ENCODE results near the gene KIDINS220. TPM values are rescaled to one million over a fixed set of nuclear protein-coding genes. Genes with fewer than 3 reads are reported as not detected.

Gene KIDINS220
- total and polyA plus RNA-seq, 9 of the 15 experiments (the other 6 are each of a cell fraction or from before 2014, with no cell fraction given), result 15.2 to 48.0 (median 34.4) TPM

DNA sequence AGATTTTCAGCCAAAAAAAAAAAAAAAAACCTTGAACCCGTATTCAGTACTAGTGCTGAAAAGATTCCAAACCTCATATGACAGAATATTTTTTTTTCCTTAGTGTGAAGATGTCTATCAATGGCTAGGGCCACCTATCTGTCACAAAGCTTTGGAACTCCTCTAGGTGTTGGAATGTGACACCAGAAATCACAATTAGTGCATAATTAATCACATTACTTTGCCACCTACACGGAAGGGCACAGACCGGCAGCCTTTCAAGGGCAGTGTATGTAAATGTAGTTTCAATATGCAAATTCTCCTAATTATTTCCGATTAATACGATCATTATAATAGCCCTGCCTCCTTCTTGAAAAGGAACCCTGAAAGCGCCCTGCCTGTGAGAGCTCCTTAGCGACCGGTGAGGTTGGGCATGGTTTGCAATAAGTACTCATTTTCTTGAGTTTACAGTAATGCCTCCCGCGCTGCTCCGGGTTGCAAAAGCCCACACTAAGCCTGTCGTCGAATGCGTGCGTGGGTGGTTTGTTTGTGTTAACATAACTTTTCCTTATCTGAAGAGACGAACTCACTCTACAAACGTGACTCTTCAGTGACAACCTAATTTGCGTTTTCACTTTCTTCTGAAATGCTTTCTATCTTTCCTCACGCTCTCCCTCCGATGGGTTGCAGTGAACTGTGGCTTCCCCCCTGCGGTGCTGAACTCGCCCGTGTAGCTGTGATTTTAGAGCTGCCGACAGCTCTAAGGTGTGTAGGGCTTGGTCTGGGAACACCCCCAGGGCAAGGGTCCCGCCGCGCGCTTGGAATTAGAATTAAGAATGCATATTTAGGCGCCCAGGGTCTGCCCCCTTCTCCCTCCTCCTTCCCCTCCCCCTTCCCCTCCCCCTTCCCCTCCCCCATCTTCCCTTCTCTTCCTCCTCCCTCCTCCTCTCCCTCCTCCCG lies 156.3 kb downstream of the KIDINS220 start (continued):
- TF ChIP-seq ZNF175 (CRISPR knock-in tag; IDR thresholded peaks at IDR 0.05; ENCODE audit: low read depth), result no peak
- peak; percentile 50 for TF ChIP-seq DACH1 (IDR thresholded peaks at IDR 0.05; ENCODE audit: partially characterized antibody)
- no peak for TF ChIP-seq ETV6 (IDR thresholded peaks at IDR 0.05; ENCODE audit: borderline replicate concordance in 1 of 2, low read depth in 2 of 2, low read length in 1 of 2)
- TF ChIP-seq ETV6 (CRISPR knock-in tag; IDR thresholded peaks at IDR 0.05; ENCODE audit: borderline replicate concordance), result no peak
- TF ChIP-seq, protein P1, sequence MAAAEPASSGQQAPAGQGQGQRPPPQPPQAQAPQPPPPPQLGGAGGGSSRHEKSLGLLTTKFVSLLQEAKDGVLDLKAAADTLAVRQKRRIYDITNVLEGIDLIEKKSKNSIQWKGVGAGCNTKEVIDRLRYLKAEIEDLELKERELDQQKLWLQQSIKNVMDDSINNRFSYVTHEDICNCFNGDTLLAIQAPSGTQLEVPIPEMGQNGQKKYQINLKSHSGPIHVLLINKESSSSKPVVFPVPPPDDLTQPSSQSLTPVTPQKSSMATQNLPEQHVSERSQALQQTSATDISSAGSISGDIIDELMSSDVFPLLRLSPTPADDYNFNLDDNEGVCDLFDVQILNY (CRISPR knock-in tag; IDR thresholded peaks at IDR 0.05), result peak; percentile 76
- TF ChIP-seq CCAR2 (IDR thresholded peaks at IDR 0.05; ENCODE audit: low read depth, low read length), result no peak
- TF ChIP-seq, protein P2, sequence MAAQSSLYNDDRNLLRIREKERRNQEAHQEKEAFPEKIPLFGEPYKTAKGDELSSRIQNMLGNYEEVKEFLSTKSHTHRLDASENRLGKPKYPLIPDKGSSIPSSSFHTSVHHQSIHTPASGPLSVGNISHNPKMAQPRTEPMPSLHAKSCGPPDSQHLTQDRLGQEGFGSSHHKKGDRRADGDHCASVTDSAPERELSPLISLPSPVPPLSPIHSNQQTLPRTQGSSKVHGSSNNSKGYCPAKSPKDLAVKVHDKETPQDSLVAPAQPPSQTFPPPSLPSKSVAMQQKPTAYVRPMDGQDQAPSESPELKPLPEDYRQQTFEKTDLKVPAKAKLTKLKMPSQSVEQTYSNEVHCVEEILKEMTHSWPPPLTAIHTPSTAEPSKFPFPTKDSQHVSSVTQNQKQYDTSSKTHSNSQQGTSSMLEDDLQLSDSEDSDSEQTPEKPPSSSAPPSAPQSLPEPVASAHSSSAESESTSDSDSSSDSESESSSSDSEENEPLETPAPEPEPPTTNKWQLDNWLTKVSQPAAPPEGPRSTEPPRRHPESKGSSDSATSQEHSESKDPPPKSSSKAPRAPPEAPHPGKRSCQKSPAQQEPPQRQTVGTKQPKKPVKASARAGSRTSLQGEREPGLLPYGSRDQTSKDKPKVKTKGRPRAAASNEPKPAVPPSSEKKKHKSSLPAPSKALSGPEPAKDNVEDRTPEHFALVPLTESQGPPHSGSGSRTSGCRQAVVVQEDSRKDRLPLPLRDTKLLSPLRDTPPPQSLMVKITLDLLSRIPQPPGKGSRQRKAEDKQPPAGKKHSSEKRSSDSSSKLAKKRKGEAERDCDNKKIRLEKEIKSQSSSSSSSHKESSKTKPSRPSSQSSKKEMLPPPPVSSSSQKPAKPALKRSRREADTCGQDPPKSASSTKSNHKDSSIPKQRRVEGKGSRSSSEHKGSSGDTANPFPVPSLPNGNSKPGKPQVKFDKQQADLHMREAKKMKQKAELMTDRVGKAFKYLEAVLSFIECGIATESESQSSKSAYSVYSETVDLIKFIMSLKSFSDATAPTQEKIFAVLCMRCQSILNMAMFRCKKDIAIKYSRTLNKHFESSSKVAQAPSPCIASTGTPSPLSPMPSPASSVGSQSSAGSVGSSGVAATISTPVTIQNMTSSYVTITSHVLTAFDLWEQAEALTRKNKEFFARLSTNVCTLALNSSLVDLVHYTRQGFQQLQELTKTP (IDR thresholded peaks at IDR 0.05; ENCODE audit: low read depth in 1 of 2, partially characterized antibody in 2 of 2), result peak in 1 of 2 experiments; percentile 66
- peak; percentile 71; the same call in 1 of the 2 replicates for TF ChIP-seq LEF1 (IDR thresholded peaks at IDR 0.05)
- TF ChIP-seq ESRRB (CRISPR knock-in tag; IDR thresholded peaks at IDR 0.05; ENCODE audit: borderline replicate concordance), result no peak
- TF ChIP-seq ATF7 (IDR thresholded peaks at IDR 0.05), result peak; percentile 33; the same call in 1 of the 2 replicates
- TF ChIP-seq FOS (IDR thresholded peaks at IDR 0.05; ENCODE audit: extremely low read depth, insufficient read length), result no peak
- TF ChIP-seq, protein P3, sequence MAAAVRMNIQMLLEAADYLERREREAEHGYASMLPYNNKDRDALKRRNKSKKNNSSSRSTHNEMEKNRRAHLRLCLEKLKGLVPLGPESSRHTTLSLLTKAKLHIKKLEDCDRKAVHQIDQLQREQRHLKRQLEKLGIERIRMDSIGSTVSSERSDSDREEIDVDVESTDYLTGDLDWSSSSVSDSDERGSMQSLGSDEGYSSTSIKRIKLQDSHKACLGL (CRISPR knock-in tag; IDR thresholded peaks at IDR 0.05; ENCODE audit: borderline replicate concordance, poor library complexity, severe bottlenecking), result no peak
- no peak for TF ChIP-seq HNRNPLL (IDR thresholded peaks at IDR 0.05; ENCODE audit: low read depth, low read length, poor library complexity, severe bottlenecking)
- peak; percentile 81; the same call in 1 of the 2 replicates for TF ChIP-seq PHF21A (IDR thresholded peaks at IDR 0.05; ENCODE audit: borderline replicate concordance, low read depth)
- peak; percentile 24; the same call in 1 of the 2 replicates for TF ChIP-seq NCOR1 (IDR thresholded peaks at IDR 0.05)
- TF ChIP-seq STAG1 (CRISPR knock-in tag; IDR thresholded peaks at IDR 0.05; ENCODE audit: borderline replicate concordance), result no peak
- TF ChIP-seq, protein P4, sequence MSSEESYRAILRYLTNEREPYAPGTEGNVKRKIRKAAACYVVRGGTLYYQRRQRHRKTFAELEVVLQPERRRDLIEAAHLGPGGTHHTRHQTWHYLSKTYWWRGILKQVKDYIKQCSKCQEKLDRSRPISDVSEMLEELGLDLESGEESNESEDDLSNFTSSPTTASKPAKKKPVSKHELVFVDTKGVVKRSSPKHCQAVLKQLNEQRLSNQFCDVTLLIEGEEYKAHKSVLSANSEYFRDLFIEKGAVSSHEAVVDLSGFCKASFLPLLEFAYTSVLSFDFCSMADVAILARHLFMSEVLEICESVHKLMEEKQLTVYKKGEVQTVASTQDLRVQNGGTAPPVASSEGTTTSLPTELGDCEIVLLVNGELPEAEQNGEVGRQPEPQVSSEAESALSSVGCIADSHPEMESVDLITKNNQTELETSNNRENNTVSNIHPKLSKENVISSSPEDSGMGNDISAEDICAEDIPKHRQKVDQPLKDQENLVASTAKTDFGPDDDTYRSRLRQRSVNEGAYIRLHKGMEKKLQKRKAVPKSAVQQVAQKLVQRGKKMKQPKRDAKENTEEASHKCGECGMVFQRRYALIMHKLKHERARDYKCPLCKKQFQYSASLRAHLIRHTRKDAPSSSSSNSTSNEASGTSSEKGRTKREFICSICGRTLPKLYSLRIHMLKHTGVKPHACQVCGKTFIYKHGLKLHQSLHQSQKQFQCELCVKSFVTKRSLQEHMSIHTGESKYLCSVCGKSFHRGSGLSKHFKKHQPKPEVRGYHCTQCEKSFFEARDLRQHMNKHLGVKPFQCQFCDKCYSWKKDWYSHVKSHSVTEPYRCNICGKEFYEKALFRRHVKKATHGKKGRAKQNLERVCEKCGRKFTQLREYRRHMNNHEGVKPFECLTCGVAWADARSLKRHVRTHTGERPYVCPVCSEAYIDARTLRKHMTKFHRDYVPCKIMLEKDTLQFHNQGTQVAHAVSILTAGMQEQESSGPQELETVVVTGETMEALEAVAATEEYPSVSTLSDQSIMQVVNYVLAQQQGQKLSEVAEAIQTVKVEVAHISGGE (CRISPR knock-in tag; IDR thresholded peaks at IDR 0.05), result peak in 1 of 3 experiments; percentile 13; a peak in 1 of 6 replicates

Data from K562 (cell line).